Subcutaneous preadipocyte (primary cell): ENCODE results near the gene SLC7A1. TPM values are rescaled to one million over a fixed set of nuclear protein-coding genes. Genes with fewer than 3 reads are reported as not detected.

Experiments used
- total RNA-seq: library from RNA; depleted of rRNA; stranded (reverse); fragments of >200 nt; gene quantifications from 2 replicates; pipeline ENCODE4 v1.2.3, GENCODE V29; 2012

SLC7A1 gene
- 16.9 and 37.3 TPM in 2 replicates for total RNA-seq

GRCh38 chr13:29595380-29596063 is at the start of gene SLC7A1:
Gene SLC7A1 (minus strand): TSS chr13:29595688. CDS start chr13:29536188, 59,500 bp downstream.

